GM23248 (cell line): Measurements from ENCODE around the gene SPSB4. TPM values are rescaled to one million over a fixed set of nuclear protein-coding genes. Genes with fewer than 3 reads are reported as not detected.

Source experiments
- DNase-seq: peaks from one replicate; pipeline ENCODE4 v3.0.0-alpha.2; 2015
- H2AFZ ChIP-seq: fragments of 200-600 bp; sonication (generic); 2 replicates; pipeline ENCODE4 v1.6.1; 2016; ENCODE audit warnings: antibody characterized with exemption
- H3F3A ChIP-seq: fragments of 200-600 bp; sonication (generic); 2 replicates; pipeline ENCODE4 v1.6.1; 2016; ENCODE audit warnings: mild to moderate bottlenecking, antibody characterized with exemption, mixed run types; ENCODE audit not compliant: insufficient read depth
- H3K27ac ChIP-seq: fragments of 200-600 bp; sonication (generic); 2 replicates; pipeline ENCODE4 v1.5.1; 2016; ENCODE audit warnings: mild to moderate bottlenecking
- H3K27me3 ChIP-seq: fragments of 200-600 bp; sonication (generic); replicated peaks from 2 replicates; pipeline ENCODE4 v1.6.1; 2016; ENCODE audit warnings: mild to moderate bottlenecking; ENCODE audit not compliant: insufficient read depth
- H3K36me3 ChIP-seq: fragments of 200-600 bp; sonication (generic); 2 replicates; pipeline ENCODE4 v1.6.1; 2016; ENCODE audit warnings: low read depth, mild to moderate bottlenecking
- H3K4me1 ChIP-seq: fragments of 200-600 bp; sonication (generic); 2 replicates; pipeline ENCODE4 v1.6.1; 2016; ENCODE audit warnings: mild to moderate bottlenecking; ENCODE audit not compliant: insufficient read depth
- H3K4me2 ChIP-seq: fragments of 200-600 bp; sonication (generic); one replicate; pipeline ENCODE4 v1.6.1; 2016; ENCODE audit warnings: mild to moderate bottlenecking; ENCODE audit not compliant: unreplicated experiment
- H3K4me3 ChIP-seq: fragments of 200-600 bp; sonication (generic); 2 replicates; pipeline ENCODE4 v1.5.1; 2016; ENCODE audit warnings: mild to moderate bottlenecking
- H3K79me2 ChIP-seq: fragments of 200-600 bp; sonication (generic); 2 replicates; pipeline ENCODE4 v1.6.1; 2016; ENCODE audit warnings: mild to moderate bottlenecking; ENCODE audit not compliant: insufficient read depth
- H3K9ac ChIP-seq: fragments of 200-600 bp; sonication (generic); 2 replicates; pipeline ENCODE4 v1.6.1; 2016; ENCODE audit warnings: mild to moderate bottlenecking
- H3K9me2 ChIP-seq: fragments of 200-600 bp; sonication (generic); 2 replicates; pipeline ENCODE4 v1.6.1; 2016; ENCODE audit warnings: mixed run types, mild to moderate bottlenecking, moderate library complexity; ENCODE audit not compliant: insufficient read depth
- H3K9me3 ChIP-seq: fragments of 200-600 bp; sonication (generic); one replicate; pipeline ENCODE4 v1.6.1; 2017; ENCODE audit warnings: low read depth
- H4K20me1 ChIP-seq: fragments of 200-600 bp; sonication (generic); 2 replicates; pipeline ENCODE4 v1.6.0; 2016; ENCODE audit not compliant: insufficient read depth
- EZH2 ChIP-seq: fragments of 200-600 bp; sonication (generic); IDR thresholded peaks from 2 replicates; pipeline ENCODE4 v1.6.1; 2018; ENCODE audit warnings: antibody characterized with exemption, mild to moderate bottlenecking; ENCODE audit not compliant: insufficient read depth, poor library complexity, severe bottlenecking
- EZH2phosphoT487 ChIP-seq: fragments of 200-600 bp; sonication (generic); IDR thresholded peaks from 2 replicates; pipeline ENCODE4 v1.6.1; 2018; ENCODE audit warnings: antibody characterized with exemption, moderate library complexity, mild to moderate bottlenecking, low read depth; ENCODE audit not compliant: insufficient read depth
- WGBS, 2 experiments: methylation state at CpG; one replicate each; pipeline ENCODE4 v1.1.6; 2015 to 2017; ENCODE audit warnings: low lambda C conversion rate in 2 of 2, low coverage in 1 of 2; ENCODE audit errors: missing lambda C conversion rate in 2 of 2; 5-methylcytosine and 5-hydroxymethylcytosine counted together
- in situ Hi-C: fragments of 300-500 bp; cut with MboI; formaldehyde crosslinking; loops from 2 replicates; pipeline ENCODE4 v1.15.0; 2020
- polyA plus RNA-seq: library from polyadenylated mRNA; unstranded; fragments of >200 nt; fragmentation: Nextera tagmentation; extraction: Ambion mirVana; gene quantifications from 2 replicates; pipeline ENCODE4 v1.2.1, GENCODE V29; 2016
- total RNA-seq: library from RNA; depleted of rRNA; stranded (reverse); fragments of >200 nt; shearing (Covaris generic); gene quantifications from 2 replicates; pipeline ENCODE4 v1.2.3, GENCODE V29; 2014

Gene SPSB4
- total and polyA plus RNA-seq, 2 experiments from 2014 or later, result not detected

GRCh38 chr3:141080431-141080830, 29.3 kb downstream of the SPSB4 start:
- H3K27me3 ChIP-seq, result no peaks in the 10 kb centered on the region
- no peak for DNase-seq
- H3F3A ChIP-seq, result 0 out of 2 replicates have a peak, but pooled peaks cover 3% of the 10 kb centered on the region
- no peaks in the 10 kb centered on the region for H3K9me3 ChIP-seq
- 75 to 78% methylated on average over 3 of the region's 3 CpGs for WGBS, 2 experiments
- H3K4me1 ChIP-seq, result peaks cover 8% of the 10 kb centered on the region
- H3K9me2 ChIP-seq, result no peaks in the 10 kb centered on the region
- H3K9ac ChIP-seq, result no peak overlapping the region
- TF ChIP-seq EZH2 (no peak), EZH2phosphoT487 (no peak)
- H3K36me3 ChIP-seq, result no peaks in the 10 kb centered on the region
- no peak overlapping the region for H3K4me3 ChIP-seq
- H3K27ac ChIP-seq, result no peak overlapping the region
- no peak overlapping the region for H3K4me2 ChIP-seq
- H4K20me1 ChIP-seq, result no peaks in the 10 kb centered on the region
- no peaks in the 10 kb centered on the region for H3K79me2 ChIP-seq
- no peak overlapping the region for H2AFZ ChIP-seq
- in situ Hi-C loops, result no loop called here

- Histone ChIP-seq H3K9me2 (no peaks in the 10 kb centered on the region), H4K20me1 (no peaks in the 10 kb centered on the region), H3K4me2 (no peak overlapping the region), H3K9ac (no peak overlapping the region), H3K36me3 (no peaks in the 10 kb centered on the region), H3K27me3 (no peaks in the 10 kb centered on the region), H3F3A (0 out of 2 replicates have a peak, but pooled peaks cover 3% of the 10 kb centered on the region), H3K4me3 (no peak overlapping the region), H3K79me2 (no peaks in the 10 kb centered on the region), H3K27ac (no peak overlapping the region), H3K4me1 (peaks cover 8% of the 10 kb centered on the region), H3K9me3 (no peaks in the 10 kb centered on the region), H2AFZ (no peak overlapping the region)
- no peak for DNase-seq
- WGBS, 2 experiments, result 61 to 72% methylated on average over 10 of the region's 10 CpGs
- no peak for TF ChIP-seq EZH2phosphoT487
- TF ChIP-seq EZH2, result no peak
- in situ Hi-C loops, result no loop called here
Measured at GRCh38 chr3:141081141-141081795, 30.1 kb downstream of the SPSB4 start.

GRCh38 chr3:141082064-141082463, 30.9 kb downstream of the SPSB4 start:
- Histone ChIP-seq H3K4me2 (no peak overlapping the region), H3K4me3 (no peak overlapping the region), H3K79me2 (no peaks in the 10 kb centered on the region), H3F3A (0 out of 2 replicates have a peak, but pooled peaks cover 3% of the 10 kb centered on the region), H2AFZ (no peak overlapping the region), H3K4me1 (peaks cover 5% of the 10 kb centered on the region), H3K9me3 (no peaks in the 10 kb centered on the region), H3K9ac (no peak overlapping the region), H3K27ac (no peak overlapping the region), H4K20me1 (no peaks in the 10 kb centered on the region), H3K9me2 (no peaks in the 10 kb centered on the region), H3K36me3 (no peaks in the 10 kb centered on the region), H3K27me3 (no peaks in the 10 kb centered on the region)
- no peak for DNase-seq
- 70 to 77% methylated on average over 5 of the region's 5 CpGs for WGBS, 2 experiments
- TF ChIP-seq EZH2, result no peak
- TF ChIP-seq EZH2phosphoT487, result no peak
- in situ Hi-C loops, result no loop called here

- Histone ChIP-seq H3K9me2 (no peaks in the 10 kb centered on the region), H3K9me3 (no peaks in the 10 kb centered on the region), H3K36me3 (no peaks in the 10 kb centered on the region), H3K27me3 (no peaks in the 10 kb centered on the region), H3F3A (no peaks in the 10 kb centered on the region), H3K27ac (no peak overlapping the region), H3K4me1 (no peaks in the 10 kb centered on the region), H3K4me3 (no peak overlapping the region), H3K9ac (no peak overlapping the region), H2AFZ (no peak overlapping the region), H3K79me2 (no peaks in the 10 kb centered on the region), H4K20me1 (no peaks in the 10 kb centered on the region), H3K4me2 (no peak overlapping the region)
- no peak for DNase-seq
- no peak for TF ChIP-seq EZH2
- no peak for TF ChIP-seq EZH2phosphoT487
- WGBS, 2 experiments, result 57 to 74% methylated on average over 6 of the region's 6 CpGs
- in situ Hi-C loops, result no loop called here
Measured at GRCh38 chr3:141083226-141083625, 32.1 kb downstream of the SPSB4 start.
